NCI-H2081 (cell line): ENCODE results near the gene STAT1.
A peak's percentile ranks its signal among the peaks of the same experiment; 100 is the strongest.

ENCODE experiments used
- DNase-seq, 2 experiments: peaks; one replicate each; lab custom pipeline; 2025; lab: John Stamatoyannopoulos, UW

STAT1 gene

DNA sequence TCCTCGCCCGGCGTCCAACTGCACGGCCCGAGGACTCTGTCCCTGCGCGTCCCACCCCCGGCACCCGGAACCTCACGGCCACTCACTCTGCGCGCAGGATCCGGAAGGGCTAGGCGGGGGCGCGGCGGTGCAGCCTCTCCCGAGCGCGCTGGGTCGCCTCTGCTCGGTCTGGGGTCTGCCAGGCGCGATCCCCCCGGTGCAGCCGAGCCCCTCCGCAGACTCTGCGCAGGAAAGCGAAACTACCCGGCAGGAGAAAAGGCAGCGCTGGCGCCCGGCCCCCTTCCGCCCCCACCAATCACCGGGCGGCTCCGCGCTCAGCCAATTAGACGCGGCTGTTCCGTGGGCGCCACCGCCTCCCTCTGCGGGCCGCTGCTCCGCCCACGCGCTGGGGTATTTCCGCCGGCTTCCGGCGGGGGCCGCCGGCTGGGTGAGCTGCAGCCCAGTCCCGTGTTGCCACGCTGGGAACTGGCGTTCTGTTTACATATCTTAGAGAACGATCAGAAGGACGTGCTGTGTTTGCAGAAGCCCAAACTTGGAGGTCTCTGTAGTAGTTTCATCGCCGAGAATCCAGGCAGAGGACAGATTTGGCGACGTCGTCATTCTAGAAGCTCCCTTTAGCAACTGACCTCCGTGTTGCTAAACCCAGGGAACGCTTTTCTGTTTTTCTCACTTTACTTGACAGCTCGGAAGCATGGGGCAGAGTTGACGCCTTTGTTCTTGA lies at the start of gene STAT1:
Gene STAT1, minus strand, starts transcription at position 240 of the 721 bp plus-strand sequence. CDS start 4,168 bp downstream, outside the sequence.
- peak; percentile 90 to 93 for DNase-seq

DNA sequence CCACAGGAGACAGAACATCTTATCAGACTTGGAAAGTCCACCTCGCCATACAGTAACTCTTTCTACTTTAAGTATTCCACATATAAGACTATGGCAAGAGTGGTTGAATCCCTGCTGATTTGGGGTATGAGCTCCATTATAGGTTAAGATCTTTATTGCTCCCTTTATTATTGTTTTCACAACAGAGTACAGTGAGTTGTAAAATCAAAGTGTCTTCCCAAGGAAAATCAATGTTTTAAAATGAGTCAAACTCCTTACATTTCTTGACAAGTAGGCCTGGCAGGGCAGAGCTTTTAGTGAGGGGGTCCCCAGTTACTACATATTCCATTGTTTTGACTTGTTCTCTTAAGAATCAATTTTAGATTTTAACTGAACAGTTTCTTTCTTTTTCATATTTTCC lies 49.6 kb upstream of the STAT1 start:
- no peak for DNase-seq

DNA sequence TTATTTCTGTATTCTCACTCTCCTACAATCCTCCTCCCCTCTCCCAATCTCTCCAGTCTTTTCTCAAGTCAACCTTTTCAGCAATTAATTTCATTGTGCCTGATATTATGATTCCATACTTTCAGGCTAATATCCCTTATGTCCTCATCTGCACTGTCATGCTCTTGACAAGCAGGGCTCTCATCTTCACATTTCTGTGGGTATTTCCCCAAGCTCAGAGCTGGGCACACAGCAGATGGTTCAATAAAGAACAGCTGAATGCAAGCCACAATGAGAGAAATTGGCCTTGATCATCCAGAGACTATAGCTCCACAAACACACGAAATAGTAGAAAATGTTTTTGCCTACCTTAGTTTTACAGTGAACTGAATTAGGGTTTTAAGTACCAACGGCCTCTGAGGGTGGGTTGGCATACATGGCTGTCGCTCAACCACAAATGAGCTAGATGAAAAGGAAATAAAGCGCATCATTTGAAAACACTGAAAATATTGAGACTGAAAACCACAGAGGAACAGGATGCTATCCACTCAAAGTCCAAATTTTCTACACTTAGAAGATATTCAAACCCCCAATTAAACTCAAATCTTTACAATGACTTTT lies 47.5 kb upstream of the STAT1 start:
- DNase-seq: no peak

DNA sequence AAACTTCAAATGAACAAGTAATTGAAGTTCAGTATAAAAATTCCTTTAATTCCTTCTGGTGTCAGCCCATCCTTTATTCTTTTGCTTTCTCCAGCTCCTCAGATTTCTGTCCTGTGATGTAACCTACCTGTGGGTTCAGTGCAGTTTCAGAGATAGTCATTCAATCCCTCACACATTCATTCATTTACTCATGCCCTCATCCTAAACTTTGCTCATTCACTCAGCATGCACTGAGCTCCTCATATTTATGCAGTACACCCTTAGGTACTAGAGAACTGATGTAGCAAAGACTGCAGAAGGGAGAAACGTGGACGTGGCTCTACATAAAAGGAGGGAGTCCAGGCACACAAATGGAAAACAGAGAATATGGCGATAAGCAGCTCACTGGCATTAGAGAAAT lies 45.3 kb upstream of the STAT1 start:
- no peak for DNase-seq

DNA sequence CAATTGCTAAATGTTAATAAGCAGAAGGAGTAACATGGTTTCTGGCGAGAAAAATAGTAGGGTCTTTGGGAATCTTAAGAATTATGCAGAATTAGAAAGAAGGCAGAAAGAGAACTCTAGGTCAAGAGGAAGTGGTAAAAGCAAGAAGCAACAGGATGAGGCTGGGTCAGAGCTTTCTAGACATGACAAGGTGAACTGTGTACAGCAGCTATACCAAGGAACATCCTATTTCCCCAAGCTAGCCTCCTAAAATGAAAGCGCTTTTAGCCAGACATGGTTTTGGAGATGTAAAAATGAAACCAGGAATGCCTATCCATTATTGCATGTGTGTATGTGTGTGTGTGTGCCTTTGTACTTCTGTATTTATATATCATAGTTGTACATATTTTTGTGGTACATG lies 42.3 kb upstream of the STAT1 start:
- no peak for DNase-seq

DNA sequence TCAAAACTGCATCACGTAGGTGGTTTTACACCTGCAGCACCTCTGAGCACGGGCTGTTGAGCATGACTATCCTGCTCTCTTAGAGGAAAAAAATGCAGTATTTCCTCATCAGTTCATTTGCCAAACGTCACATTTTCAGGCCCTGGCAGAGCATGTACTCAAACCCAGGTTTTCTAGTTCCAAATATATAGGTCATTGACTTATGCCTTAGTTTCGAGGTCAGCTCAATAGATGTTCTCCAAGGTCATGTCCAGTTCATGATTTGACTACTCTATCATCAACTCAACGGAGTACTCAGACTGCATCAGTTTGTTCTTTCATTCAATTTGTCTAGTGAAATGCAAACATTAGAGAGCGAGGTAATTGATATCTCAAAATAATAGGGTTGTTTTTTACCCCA lies 39.3 kb upstream of the STAT1 start:
- DNase-seq: no peak

DNA sequence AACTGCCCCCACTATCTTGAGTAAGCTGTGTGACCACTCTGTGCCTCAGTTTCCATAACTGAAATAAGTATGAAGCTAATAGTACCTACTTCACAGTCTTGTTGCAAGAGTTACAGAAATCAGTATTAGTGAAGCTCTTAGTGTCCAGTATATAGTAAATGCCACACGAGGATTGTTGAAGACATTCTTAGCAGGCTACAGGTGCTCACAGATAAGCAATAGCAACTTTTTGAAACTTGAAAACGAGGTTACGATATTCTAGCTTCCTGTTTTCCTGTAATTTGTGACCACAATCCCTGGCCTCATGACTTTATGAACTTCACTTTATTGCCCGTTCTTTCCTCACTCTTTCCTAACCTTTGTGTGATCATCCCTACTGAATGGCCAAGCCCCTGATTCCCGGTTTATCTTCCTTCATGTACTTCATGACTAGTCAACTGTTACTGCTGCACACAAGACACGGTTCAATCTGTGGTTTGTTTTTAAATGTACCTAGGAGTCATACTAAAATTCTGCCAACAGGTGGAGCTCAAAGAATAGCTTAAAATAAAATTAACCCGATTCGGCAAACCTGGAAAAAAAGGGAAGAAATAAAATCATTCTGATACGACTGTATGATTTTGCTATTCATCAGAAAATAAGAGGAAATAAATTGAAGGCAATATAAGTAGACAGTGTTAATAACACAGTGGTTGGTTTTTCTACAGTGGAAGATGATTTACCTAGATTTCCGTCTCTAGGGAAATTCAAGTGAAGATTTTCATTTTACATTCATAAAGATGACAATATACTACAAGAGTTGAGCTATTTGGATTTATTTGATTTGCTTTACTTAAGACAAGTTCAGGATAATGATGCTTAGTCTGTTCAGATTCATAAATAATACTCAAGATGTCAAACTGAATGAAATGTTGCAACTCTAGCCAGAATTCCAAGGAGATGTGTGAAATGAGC lies 38.1 kb upstream of the STAT1 start:
- DNase-seq: peak; percentile 35 to 44

DNA sequence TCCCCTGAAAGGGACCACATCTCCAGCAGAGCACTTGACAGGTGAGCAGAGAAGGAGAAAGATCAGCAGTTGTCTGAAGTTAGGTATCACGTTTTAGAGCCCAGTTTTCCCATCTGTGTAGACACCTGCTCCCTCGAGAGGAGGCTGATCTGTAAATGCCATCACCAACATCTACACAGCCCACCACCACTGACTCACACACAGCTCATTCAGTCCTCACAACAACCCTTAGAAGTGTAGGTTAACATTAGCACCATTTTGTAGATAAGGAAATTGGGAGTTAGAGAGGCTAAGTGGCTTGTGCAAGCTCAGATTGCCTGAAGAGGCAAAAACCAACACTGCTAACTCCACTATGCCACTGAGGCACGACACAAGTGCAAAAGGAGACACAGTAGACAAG lies 37.2 kb upstream of the STAT1 start:
- DNase-seq: no peak

DNA sequence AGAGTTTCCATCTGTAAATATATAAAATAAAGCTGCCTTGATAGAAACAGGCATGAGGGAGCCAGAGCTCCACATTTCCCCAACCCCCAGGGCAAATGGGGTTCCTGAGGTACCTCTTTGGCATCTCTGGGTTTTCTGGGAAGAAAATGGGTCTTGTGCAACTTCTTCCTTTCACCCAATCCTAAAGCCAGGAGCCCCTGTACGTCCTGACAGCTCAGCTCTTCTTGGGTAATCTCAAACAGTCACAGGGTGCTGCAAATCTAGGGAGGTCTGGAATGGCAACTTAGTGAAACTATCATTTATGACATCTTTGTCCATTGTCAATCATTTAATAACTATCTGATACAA lies 36.6 kb upstream of the STAT1 start:
- no peak for DNase-seq

DNA sequence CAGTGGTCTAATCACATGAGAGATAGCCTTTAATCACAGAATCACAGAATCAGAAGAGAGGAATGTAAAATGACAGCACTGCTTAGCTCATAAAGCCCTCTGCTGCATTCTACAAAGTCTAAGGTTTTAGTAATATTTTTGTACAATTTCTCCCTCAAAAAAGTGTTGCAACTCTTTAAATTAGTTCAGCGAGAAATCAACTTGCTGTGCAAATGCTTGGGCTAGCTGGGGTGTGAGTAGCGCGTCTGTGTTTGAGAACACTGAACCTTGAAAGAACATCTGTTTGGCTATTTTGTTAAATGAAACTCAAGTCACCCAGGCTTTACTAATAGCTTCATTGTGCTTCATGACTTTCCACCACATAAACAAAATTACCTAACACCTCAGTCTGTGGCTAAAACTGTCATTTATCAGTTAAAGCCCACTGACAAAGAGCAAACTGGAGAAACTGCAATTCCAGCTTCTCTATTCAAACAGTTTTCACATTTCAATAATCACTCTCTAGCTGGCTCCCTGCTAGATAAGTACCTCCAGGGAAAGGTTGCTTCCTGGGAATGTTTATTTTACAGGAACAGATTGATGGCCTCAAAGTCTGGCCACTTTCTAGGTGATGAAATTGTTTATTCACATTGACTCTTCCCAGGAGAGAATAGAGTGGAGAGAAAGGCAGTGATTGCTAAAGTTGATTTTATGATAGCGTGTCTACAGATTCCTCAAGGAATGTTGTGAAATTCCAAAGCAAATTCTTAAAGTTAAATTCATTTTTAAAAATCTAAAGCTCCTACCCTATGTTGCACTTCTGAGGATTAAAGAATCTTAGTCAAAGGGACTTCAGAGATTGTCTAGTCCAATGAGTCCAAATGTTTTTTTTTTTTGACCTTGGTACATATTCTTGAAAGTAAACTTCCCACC lies 36.0 kb upstream of the STAT1 start:
- peak; percentile 41 to 90 for DNase-seq

DNA sequence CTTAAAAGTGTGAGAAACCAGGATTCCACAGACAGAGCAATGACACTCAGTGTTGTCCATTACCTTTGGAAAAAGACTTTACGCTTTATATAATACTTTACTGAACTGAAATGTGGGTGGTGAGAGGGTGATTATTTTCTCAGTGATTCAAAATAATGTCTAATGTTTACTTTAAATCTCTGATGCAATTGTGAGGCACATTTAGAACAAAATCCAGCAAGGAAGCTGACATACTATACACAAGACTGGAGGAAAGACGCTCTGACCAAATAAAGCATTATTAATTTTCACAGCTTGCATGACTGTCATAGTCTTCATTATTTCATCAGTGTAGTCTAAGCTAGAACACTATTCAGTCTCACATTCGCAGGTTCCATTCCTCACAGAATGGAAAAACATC lies 34.1 kb upstream of the STAT1 start:
- no peak for DNase-seq

DNA sequence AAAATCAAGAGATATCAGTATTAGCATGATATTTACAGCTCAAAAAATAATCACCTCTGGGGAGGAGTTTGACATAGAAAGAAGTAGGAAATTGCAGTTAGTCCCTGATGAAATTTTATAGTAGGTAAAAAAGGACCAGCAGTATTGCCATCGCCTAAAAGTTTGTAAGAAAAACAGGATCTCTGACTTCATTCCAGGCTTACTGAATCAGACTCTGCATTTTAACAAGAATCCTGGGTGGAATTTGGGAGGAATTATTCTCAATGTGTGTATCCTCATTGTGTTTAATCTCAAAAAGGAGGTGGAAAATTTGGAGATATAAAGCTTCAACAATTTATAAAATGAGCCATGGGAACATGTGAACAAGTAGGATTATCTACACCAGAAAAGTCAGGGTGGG lies 31.2 kb upstream of the STAT1 start:
- DNase-seq: no peak

DNA sequence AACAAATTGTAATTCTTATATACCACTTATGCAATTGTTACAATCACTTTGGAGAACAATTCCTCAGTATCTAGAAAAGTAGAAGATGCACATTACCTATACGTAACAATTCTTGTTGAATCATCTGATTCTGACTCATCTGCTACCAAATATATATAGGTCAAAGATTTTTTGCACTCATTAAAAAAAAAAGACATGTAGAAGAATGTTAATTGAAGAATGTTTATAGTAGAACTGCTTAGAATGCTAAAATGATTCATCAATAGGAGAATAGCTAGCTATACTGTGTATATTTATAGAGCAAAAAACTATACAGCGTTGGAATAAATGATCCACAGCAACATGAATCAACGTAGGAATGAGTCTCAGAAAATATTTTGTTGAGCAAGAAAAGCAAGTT lies 29.5 kb upstream of the STAT1 start:
- no peak for DNase-seq

DNA sequence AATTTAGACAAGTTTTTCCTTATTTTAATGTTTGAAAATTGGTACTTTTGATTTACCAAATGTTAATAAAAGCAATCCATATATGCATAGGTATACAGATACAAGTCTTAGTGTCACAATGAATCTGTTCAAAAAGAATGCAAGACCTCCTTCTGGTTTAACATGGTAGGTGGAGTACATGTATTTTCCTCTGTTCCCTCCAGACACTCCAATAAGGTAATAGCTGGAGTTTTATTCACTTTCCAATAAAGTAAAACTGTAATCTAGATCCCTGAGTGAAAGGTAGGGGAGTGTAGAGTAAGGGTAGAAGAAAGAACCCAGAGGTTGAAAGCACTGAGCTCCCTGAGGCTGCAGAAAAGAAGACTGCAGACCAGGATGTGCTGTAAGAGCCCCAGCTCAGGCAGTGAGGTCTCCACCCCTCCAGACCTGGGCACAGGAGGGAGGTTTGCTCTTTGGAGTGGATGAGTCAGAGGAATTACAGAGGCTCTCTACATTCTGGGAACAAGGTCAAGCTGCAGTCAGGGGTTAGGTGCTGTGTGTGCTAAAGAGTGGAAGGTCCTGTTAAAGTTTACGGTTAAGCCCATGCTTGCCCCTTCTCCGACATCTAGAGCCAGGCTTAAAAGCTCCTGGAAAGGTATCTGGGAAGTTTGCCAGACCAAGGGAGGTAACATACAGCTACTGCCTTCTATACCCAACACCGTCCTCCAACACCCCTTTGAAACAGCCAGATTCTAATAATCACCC lies 27.6 kb upstream of the STAT1 start:
- no peak for DNase-seq

DNA sequence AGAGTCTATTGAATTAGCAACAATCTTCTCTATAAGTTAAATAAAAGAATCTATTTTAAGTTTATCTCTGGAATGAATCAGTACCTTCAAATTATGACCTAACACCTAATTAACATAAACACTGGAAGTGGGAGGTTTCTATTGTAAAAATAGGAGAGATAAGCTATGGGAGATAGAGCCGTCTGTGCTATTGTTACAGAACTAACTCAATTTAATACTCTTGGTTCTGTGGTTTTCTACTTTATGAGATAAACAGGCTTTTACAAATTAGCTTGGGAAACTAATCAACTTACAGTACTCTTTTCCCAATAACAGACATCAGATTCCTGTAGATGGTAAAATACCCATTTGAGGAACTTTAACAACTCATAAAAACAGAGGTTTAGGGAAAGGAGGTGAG lies 25.6 kb upstream of the STAT1 start:
- DNase-seq: no peak

DNA sequence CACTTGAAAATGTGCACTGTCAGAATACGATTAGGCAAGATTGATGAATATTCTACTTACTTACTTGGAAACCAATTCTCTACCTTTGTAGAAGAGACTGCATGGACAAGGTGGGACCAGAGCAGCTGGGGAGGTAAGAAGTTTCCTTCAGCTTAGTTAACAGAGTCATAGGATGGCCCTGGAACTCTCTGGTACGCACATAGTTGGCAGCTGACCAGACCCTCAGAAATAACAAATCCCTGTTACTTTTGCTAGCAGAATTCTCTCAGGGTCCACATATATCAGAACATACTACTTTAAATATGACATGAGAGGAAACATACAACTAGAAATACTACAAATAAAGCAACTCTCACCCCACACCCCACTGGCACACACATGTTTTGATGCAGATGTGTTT lies 24.8 kb upstream of the STAT1 start:
- DNase-seq: no peak

DNA sequence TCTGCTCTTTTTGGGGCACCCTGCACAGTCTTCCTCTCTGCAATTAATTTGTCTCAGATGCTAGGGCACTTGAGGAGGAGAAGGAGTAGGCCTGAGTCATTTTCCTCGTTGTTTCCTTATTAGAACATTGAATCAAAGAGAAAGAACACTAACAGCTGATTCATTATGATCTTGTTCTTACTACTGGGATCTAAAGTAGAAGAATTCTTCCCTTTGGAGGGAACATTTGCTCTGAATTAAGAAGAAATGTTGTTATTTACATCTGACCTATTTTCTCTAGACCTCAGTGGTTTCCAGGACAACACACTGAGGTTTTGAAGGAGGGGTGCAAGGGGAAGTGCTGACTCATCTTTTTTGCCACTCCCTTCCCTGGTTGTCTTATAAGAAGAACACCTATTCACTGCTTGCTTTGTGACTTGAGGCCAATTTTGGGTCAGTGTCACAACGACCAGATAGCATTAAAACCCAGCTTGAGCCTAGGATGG lies 24.3 kb upstream of the STAT1 start:
- no peak for DNase-seq

DNA sequence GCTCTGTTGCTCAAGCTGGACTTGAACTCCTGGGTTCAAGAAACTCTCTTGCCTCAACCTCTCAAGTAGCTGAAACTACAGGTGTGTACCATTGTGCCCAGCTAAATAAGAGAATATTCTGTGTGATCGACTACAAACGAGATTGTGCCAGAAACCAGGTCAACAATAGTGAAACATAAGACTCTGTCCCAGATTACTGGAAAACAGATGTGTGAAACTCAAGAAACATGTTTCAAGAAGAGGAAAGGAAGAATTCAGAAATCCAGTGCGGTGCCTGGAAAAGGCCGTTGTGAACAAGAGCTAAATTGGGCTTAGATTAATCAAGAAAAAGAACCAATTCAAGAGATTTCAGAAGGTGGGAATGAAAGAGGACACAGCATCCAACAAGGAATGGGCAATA lies 23.4 kb upstream of the STAT1 start:
- no peak for DNase-seq

DNA sequence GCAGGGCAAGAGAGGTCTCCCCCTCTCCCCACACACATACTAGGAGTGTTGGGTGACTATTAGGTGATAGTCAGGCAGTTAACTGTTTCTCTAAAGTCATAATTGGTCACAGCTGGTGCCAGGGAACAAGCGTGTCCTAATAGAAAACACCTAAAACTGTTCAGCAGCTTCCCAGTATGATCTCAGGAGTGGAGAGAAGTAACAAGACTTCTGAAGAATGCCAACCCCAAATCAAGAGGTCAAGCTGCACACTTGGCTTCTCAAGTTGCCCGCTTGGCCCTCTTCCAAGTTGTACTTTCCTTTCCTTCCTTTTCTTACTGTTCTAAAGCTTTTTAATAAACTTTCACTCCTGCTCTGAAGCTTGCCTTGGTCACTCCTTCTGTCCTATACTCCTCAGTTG lies 22.4 kb upstream of the STAT1 start:
- no peak for DNase-seq

DNA sequence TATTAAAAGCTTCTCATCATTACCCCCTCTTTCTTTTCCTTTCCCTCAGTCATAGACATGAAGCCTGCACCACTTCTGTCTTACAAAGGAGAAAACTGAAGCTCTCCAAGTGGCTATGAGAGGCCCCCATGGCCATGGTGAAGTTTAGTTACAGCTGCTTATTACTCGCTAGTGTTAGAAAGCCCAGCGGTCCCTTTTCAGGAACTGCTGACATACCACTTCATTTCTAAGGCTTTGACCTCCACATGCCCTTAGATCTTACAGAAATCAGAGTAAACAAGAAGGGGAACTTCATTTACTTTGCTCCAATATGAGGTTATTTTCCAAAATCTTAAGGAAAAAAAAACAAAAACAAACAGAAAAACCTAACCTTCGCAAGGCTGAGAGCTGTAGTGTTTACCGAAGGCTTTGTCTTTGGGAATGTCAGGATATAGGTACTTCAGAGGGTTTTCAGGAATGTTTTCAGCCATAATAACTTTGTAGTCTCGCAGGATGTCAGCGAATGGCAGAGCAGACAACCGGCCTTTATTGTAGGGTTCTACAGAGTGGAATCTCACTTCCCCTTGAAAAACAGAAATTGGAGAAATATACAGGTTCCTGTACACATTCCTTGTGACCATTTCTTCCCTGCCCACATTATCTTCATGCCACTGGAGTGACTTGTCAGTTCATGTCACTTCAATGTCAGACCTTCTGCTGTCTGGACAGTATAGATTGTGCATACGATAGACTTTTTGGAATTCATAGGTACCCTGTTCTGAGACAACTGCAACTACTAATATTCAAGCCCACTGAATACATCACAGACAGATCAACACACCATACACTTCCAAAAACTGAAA lies 18.8 kb upstream of the STAT1 start:
- no peak for DNase-seq
